Embryonic facial prominence (tissue), 1 donor: ENCODE results near the gene IQCC.

Source experiments
- DNase-seq: peaks from one replicate; pipeline ENCODE4 v3.0.0-alpha.2; 2016; ENCODE audit errors: extremely low spot score

The IQCC gene

GRCh38 chr1:32223683-32224082 is 18.2 kb downstream of the IQCC start:
- DNase-seq, result no peak

- DNase-seq, result no peak
These were observed 18.8 kb downstream of the IQCC start for GRCh38 chr1:32224285-32224684.

GRCh38 chr1:32228771-32229170 is 23.3 kb downstream of the IQCC start:
- no peak for DNase-seq

- DNase-seq, result no peak
These were observed 26.5 kb downstream of the IQCC start for GRCh38 chr1:32231843-32232432.

- no peak for DNase-seq
These were observed 27.3 kb downstream of the IQCC start for GRCh38 chr1:32232558-32233304.

- no peak for DNase-seq
These were observed 29.3 kb downstream of the IQCC start for GRCh38 chr1:32234792-32235191.

GRCh38 chr1:32239337-32239736 is 33.9 kb downstream of the IQCC start:
- DNase-seq, result no peak

- DNase-seq, result no peak
These were observed 34.3 kb downstream of the IQCC start for GRCh38 chr1:32239790-32240139.

- no peak for DNase-seq
These were observed 34.9 kb downstream of the IQCC start for GRCh38 chr1:32240140-32240951.

- DNase-seq, result no peak
These were observed 35.7 kb downstream of the IQCC start for GRCh38 chr1:32241001-32241763.

GRCh38 chr1:32242341-32242851 is 36.9 kb downstream of the IQCC start:
- DNase-seq, result no peak

- DNase-seq, result no peak
These were observed 41.4 kb downstream of the IQCC start, which contains the start of gene FAM167B for GRCh38 chr1:32246888-32247273. Gene FAM167B (plus strand): TSS chr1:32247222. CDS start chr1:32247422, 200 bp downstream.

GRCh38 chr1:32247452-32247851 is 42.0 kb downstream of the IQCC start:
- DNase-seq, result no peak

- DNase-seq, result no peak
These were observed 42.8 kb downstream of the IQCC start for GRCh38 chr1:32247983-32248889.

- DNase-seq, result no peak
These were observed 44.5 kb downstream of the IQCC start for GRCh38 chr1:32249831-32250525.

GRCh38 chr1:32250893-32251716 is 45.6 kb downstream of the IQCC start, which contains the start of gene LCK:
Gene LCK (plus strand): TSS chr1:32251265. CDS start chr1:32274330, 23,065 bp downstream.
- no peak for DNase-seq

- no peak for DNase-seq
These were observed 49.9 kb downstream of the IQCC start for GRCh38 chr1:32255072-32256071.
